ENCODE measurements around the gene THRB.
A peak's percentile ranks its signal among the peaks of the same experiment; 100 is the strongest.

Gene THRB

GRCh38 chr3:24215502-24215901 lies 279.1 kb downstream of the THRB start:
- no peak for DNase-seq

- no peak for DNase-seq
Observed at GRCh38 chr3:24211381-24211780, 283.3 kb downstream of the THRB start.

GRCh38 chr3:24202071-24202470 lies 292.6 kb downstream of the THRB start:
- DNase-seq, result no peak

- DNase-seq, result no peak
Observed at GRCh38 chr3:24201301-24201700, 293.3 kb downstream of the THRB start.

GRCh38 chr3:24199775-24200247 lies 294.8 kb downstream of the THRB start:
- DNase-seq, result no peak

- no peak for DNase-seq
Observed at GRCh38 chr3:24199300-24199699, 295.4 kb downstream of the THRB start.

GRCh38 chr3:24198728-24199127 lies 295.9 kb downstream of the THRB start:
- no peak for DNase-seq

- DNase-seq, result no peak
Observed at GRCh38 chr3:24197809-24198208, 296.8 kb downstream of the THRB start.

GRCh38 chr3:24196526-24196925 lies 298.1 kb downstream of the THRB start:
- no peak for DNase-seq

- no peak for DNase-seq
Observed at GRCh38 chr3:24195504-24196230, 299.0 kb downstream of the THRB start.

- peak; percentile 4 for DNase-seq
Observed at GRCh38 chr3:24192469-24193056, 302.1 kb downstream of the THRB start.

- peak; percentile 34 for DNase-seq
Observed at GRCh38 chr3:24191801-24192403, 302.7 kb downstream of the THRB start.

- DNase-seq, result no peak
Observed at GRCh38 chr3:24190256-24190655, 304.4 kb downstream of the THRB start.

- no peak for DNase-seq
Observed at GRCh38 chr3:24185738-24186384, 308.8 kb downstream of the THRB start.

GRCh38 chr3:24184528-24185176 lies 310.0 kb downstream of the THRB start:
- no peak for DNase-seq

GRCh38 chr3:24182756-24183155 lies 311.9 kb downstream of the THRB start:
- no peak for DNase-seq

GRCh38 chr3:24181256-24181655 lies 313.4 kb downstream of the THRB start:
- no peak for DNase-seq

- DNase-seq, result no peak
Observed at GRCh38 chr3:24180616-24181015, 314.0 kb downstream of the THRB start.

- no peak for DNase-seq
Observed at GRCh38 chr3:24177201-24177600, 317.4 kb downstream of the THRB start.

- DNase-seq, result no peak
Observed at GRCh38 chr3:24174614-24175013, 320.0 kb downstream of the THRB start.

GRCh38 chr3:24168977-24169376 lies 325.7 kb downstream of the THRB start:
- DNase-seq, result no peak

- DNase-seq, result no peak
Observed at GRCh38 chr3:24167429-24167828, 327.2 kb downstream of the THRB start.

- DNase-seq, result no peak
Observed at GRCh38 chr3:24166515-24166914, 328.1 kb downstream of the THRB start.

All from DMS79 treated with DMSO at 0.1 percent for 48 hours (cell line).